ENCODE data around the gene KANTR. TPM values are rescaled to one million over a fixed set of nuclear protein-coding genes. Genes with fewer than 3 reads are reported as not detected.

Gene KANTR
- total RNA-seq, 1 donor from 2014 or later, result 10.0 TPM

GRCh38 chrX:53073115-53073586 lies 20.8 kb upstream of the KANTR start:
- intact Hi-C loops (cut with micrococcal nuclease), result no loop called here
- Mint-ChIP-seq H3K4me3 (peak overlapping the region; percentile 45), H3K27ac (peak overlapping the region; percentile 40), H3K4me1 (peaks cover 18% of the 10 kb centered on the region), H3K27me3 (no peaks in the 10 kb centered on the region), H3K9me3 (no peaks in the 10 kb centered on the region), H3K36me3 (ENCODE audit: low read depth) (no peaks in the 10 kb centered on the region)
- DNase-seq, result no peak

DNA sequence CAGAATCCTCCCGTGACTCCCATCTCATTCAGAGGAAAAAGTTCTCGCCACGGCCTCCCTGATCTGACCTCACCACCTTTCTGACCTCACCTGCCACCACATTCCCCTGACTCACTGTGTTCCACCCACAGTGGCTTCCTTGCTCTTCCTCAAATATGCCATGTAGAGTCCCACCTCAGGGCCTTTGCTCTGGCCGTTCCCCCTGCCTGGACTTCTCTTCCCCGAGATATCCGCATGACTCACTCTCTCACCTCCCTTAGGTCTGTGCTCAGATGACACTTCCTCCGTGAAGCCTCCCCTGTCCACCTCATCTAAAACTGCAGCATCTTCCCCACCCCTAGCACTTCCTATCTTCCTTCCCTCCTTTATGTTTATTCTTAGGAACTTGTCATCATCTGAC lies 18.9 kb upstream of the KANTR start:
- Mint-ChIP-seq H3K4me1 (peaks cover 20% of the 10 kb centered on the region), H3K9me3 (no peaks in the 10 kb centered on the region), H3K27me3 (no peaks in the 10 kb centered on the region), H3K36me3 (ENCODE audit: low read depth) (no peaks in the 10 kb centered on the region), H3K4me3 (no peak overlapping the region), H3K27ac (no peak overlapping the region)
- DNase-seq, result peak; percentile 61
- intact Hi-C loops (cut with micrococcal nuclease), result no loop called here

- no peak for DNase-seq
- no peak overlapping the region for H3K4me3 Mint-ChIP-seq
- H3K36me3 Mint-ChIP-seq (ENCODE audit: low read depth), result no peaks in the 10 kb centered on the region
- intact Hi-C loops (cut with micrococcal nuclease), result no loop called here
- no peaks in the 10 kb centered on the region for H3K9me3 Mint-ChIP-seq
- peak overlapping the region; percentile 2 for H3K27ac Mint-ChIP-seq
- peaks cover 23% of the 10 kb centered on the region for H3K4me1 Mint-ChIP-seq
- H3K27me3 Mint-ChIP-seq, result no peaks in the 10 kb centered on the region
These were observed 17.3 kb upstream of the KANTR start for GRCh38 chrX:53076671-53077070.

GRCh38 chrX:53077207-53078197 lies 16.4 kb upstream of the KANTR start:
- no peak overlapping the region for H3K4me3 Mint-ChIP-seq
- H3K4me1 Mint-ChIP-seq, result peaks cover 17% of the 10 kb centered on the region
- intact Hi-C loops (cut with micrococcal nuclease), result no loop called here
- H3K27ac Mint-ChIP-seq, result no peak overlapping the region
- H3K27me3 Mint-ChIP-seq, result no peaks in the 10 kb centered on the region
- H3K9me3 Mint-ChIP-seq, result no peaks in the 10 kb centered on the region
- no peak for DNase-seq
- H3K36me3 Mint-ChIP-seq (ENCODE audit: low read depth), result peaks cover 5% of the 10 kb centered on the region

- H3K27me3 Mint-ChIP-seq, result no peaks in the 10 kb centered on the region
- no peaks in the 10 kb centered on the region for H3K9me3 Mint-ChIP-seq
- peaks cover 13% of the 10 kb centered on the region for H3K36me3 Mint-ChIP-seq (ENCODE audit: low read depth)
- H3K4me1 Mint-ChIP-seq, result peaks cover 25% of the 10 kb centered on the region
- DNase-seq, result no peak
- H3K4me3 Mint-ChIP-seq, result no peak overlapping the region
- H3K27ac Mint-ChIP-seq, result no peak overlapping the region
- intact Hi-C loops (cut with micrococcal nuclease), result no loop called here
These were observed 15.0 kb upstream of the KANTR start for GRCh38 chrX:53078943-53079342.

GRCh38 chrX:53080628-53081580 lies 13.0 kb upstream of the KANTR start:
- peaks cover 28% of the 10 kb centered on the region for H3K36me3 Mint-ChIP-seq (ENCODE audit: low read depth)
- H3K4me1 Mint-ChIP-seq, result peaks cover 26% of the 10 kb centered on the region
- no peak for DNase-seq
- peak overlapping the region; percentile 81 for H3K4me3 Mint-ChIP-seq
- peak overlapping the region; percentile 90 for H3K27ac Mint-ChIP-seq
- intact Hi-C loops (cut with micrococcal nuclease), result loop anchor here (5.0 to 10.0 kb wide), 2 partner anchors 84 to 964 kb away; partner anchors contain the start of gene PHF8
- H3K9me3 Mint-ChIP-seq, result no peaks in the 10 kb centered on the region
- H3K27me3 Mint-ChIP-seq, result no peaks in the 10 kb centered on the region

DNA sequence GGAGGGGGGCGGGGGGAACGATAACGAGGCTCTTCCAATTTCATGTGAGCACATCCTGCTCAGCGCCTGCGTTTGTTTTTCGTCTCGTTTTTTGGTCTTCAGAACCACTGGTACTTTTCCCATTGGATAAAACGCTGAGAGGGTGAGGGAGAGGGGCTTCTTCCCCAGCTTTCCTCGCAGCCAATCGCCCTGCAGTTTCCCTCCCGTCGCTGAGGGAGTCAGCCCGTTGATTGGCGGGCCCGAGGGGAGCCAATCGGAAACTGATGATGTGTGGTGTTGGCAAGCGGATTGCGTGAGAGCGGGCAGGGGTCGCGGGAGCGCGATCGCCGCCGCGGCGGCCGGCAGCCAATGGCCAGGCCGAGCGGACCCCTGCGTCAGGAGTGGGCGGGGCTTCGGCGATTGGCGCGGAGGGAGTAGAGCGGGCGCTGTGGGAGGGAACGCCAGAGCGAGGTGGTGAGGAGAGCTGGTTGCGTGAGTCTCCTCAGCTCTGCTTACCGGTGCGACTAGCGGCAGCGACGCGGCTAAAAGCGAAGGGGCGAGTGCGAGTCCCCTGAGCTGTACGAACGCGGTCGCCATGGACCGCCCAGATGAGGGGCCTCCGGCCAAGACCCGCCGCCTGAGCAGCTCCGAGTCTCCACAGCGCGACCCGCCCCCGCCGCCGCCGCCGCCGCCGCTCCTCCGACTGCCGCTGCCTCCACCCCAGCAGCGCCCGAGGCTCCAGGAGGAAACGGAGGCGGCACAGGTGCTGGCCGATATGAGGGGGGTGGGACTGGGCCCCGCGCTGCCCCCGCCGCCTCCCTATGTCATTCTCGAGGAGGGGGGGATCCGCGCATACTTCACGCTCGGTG lies 11.8 kb upstream of the KANTR start, which contains the start of gene TSPYL2:
Gene TSPYL2 (plus strand): TSS at position 443 of the 848 bp plus-strand sequence. CDS start 132 bp downstream, at position 575.
- peak within 1 kb of the TSS; percentile 98 for H3K27ac Mint-ChIP-seq
- H3K9me3 Mint-ChIP-seq, result no peaks in the 10 kb centered on the region
- intact Hi-C loops (cut with micrococcal nuclease), result loop anchor here (1.0 to 10.0 kb wide), 4 partner anchors 11 to 963 kb away; partner anchors contain the start of gene PHF8
- H3K27me3 Mint-ChIP-seq, result no peaks in the 10 kb centered on the region
- peaks cover 34% of the 10 kb centered on the region for H3K36me3 Mint-ChIP-seq (ENCODE audit: low read depth)
- peak within 1 kb of the TSS; percentile 96 for H3K4me3 Mint-ChIP-seq
- peak; percentile 97 for DNase-seq
- H3K4me1 Mint-ChIP-seq, result peaks cover 31% of the 10 kb centered on the region

GRCh38 chrX:53082773-53083616 lies 10.9 kb upstream of the KANTR start:
- H3K36me3 Mint-ChIP-seq (ENCODE audit: low read depth), result peaks cover 39% of the 10 kb centered on the region
- peak overlapping the region; percentile 98 for H3K27ac Mint-ChIP-seq
- peak overlapping the region; percentile 96 for H3K4me3 Mint-ChIP-seq
- H3K9me3 Mint-ChIP-seq, result no peaks in the 10 kb centered on the region
- peak; percentile 56 for DNase-seq
- peaks cover 36% of the 10 kb centered on the region for H3K4me1 Mint-ChIP-seq
- intact Hi-C loops (cut with micrococcal nuclease), result loop anchor here (1.0 to 10.0 kb wide), 4 partner anchors 10 to 962 kb away; partner anchors contain the start of gene PHF8
- no peaks in the 10 kb centered on the region for H3K27me3 Mint-ChIP-seq

GRCh38 chrX:53084043-53084570 lies 9.8 kb upstream of the KANTR start:
- Mint-ChIP-seq H3K4me1 (peaks cover 44% of the 10 kb centered on the region), H3K36me3 (ENCODE audit: low read depth) (peaks cover 39% of the 10 kb centered on the region), H3K27ac (no peak overlapping the region), H3K27me3 (no peaks in the 10 kb centered on the region), H3K4me3 (peak overlapping the region; percentile 0), H3K9me3 (no peaks in the 10 kb centered on the region)
- intact Hi-C loops (cut with micrococcal nuclease), result loop anchor here (5.0 to 10.0 kb wide), 2 partner anchors 87 to 961 kb away; partner anchors contain the start of gene PHF8
- DNase-seq, result peak; percentile 57

GRCh38 chrX:53084863-53085262 lies 9.1 kb upstream of the KANTR start:
- peaks cover 39% of the 10 kb centered on the region for H3K36me3 Mint-ChIP-seq (ENCODE audit: low read depth)
- no peaks in the 10 kb centered on the region for H3K9me3 Mint-ChIP-seq
- no peaks in the 10 kb centered on the region for H3K27me3 Mint-ChIP-seq
- intact Hi-C loops (cut with micrococcal nuclease), result loop anchor here (5.0 to 10.0 kb wide), 2 partner anchors 88 to 960 kb away; partner anchors contain the start of gene PHF8
- peak; percentile 52 for DNase-seq
- no peak overlapping the region for H3K27ac Mint-ChIP-seq
- H3K4me3 Mint-ChIP-seq, result no peak overlapping the region
- H3K4me1 Mint-ChIP-seq, result peaks cover 44% of the 10 kb centered on the region

GRCh38 chrX:53085661-53086229 lies 8.2 kb upstream of the KANTR start:
- peaks cover 42% of the 10 kb centered on the region for H3K4me1 Mint-ChIP-seq
- H3K27ac Mint-ChIP-seq, result no peak overlapping the region
- DNase-seq, result peak; percentile 52
- no peak overlapping the region for H3K4me3 Mint-ChIP-seq
- peaks cover 39% of the 10 kb centered on the region for H3K36me3 Mint-ChIP-seq (ENCODE audit: low read depth)
- intact Hi-C loops (cut with micrococcal nuclease), result loop anchor here (10.0 kb wide), 1 partner anchor 959 kb away; the partner anchor contains the start of gene PHF8
- H3K9me3 Mint-ChIP-seq, result no peaks in the 10 kb centered on the region
- no peaks in the 10 kb centered on the region for H3K27me3 Mint-ChIP-seq
